ENCODE measurements around the gene LGALS9.

DNA sequence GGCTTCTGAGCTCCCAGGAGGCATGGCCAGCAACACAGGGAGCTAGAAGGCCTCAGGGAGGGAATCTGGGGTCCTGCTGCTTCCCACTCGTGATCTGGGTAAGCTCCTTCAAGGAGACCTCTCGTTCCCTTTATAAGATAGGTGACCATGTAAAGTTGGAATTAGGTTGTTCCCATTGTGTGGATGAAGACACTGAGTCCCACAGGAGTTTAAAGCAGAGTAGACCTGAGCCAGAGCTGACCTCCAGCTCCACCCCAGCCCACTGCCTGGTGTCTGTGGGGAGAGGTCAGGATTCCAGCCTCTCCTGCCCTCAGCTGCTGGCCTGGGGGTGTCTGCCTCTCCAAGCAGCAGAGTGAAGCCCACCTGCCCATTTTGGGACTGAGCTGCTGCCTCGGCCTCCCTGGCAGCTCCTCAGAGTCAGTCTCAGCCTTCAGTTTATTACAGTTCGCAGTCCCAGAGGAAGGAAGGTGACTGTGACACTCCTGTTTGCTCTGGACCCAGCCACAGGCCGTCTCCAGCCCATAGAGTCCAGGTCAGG is 33.1 kb upstream of the LGALS9 start:
- no peak for TF ChIP-seq RAD21 (conservative IDR thresholded peaks at IDR 0.05)
- no peak for TF ChIP-seq EP300 (conservative IDR thresholded peaks at IDR 0.05; ENCODE audit: poor library complexity, severe bottlenecking)
- no peak for TF ChIP-seq EZH2 (IDR thresholded peaks at IDR 0.05; ENCODE audit: borderline replicate concordance, insufficient read depth, low read length, poor library complexity, severe bottlenecking)
- TF ChIP-seq MXI1 (conservative IDR thresholded peaks at IDR 0.05; ENCODE audit: poor library complexity, severe bottlenecking), result no peak
- TF ChIP-seq, protein P1, sequence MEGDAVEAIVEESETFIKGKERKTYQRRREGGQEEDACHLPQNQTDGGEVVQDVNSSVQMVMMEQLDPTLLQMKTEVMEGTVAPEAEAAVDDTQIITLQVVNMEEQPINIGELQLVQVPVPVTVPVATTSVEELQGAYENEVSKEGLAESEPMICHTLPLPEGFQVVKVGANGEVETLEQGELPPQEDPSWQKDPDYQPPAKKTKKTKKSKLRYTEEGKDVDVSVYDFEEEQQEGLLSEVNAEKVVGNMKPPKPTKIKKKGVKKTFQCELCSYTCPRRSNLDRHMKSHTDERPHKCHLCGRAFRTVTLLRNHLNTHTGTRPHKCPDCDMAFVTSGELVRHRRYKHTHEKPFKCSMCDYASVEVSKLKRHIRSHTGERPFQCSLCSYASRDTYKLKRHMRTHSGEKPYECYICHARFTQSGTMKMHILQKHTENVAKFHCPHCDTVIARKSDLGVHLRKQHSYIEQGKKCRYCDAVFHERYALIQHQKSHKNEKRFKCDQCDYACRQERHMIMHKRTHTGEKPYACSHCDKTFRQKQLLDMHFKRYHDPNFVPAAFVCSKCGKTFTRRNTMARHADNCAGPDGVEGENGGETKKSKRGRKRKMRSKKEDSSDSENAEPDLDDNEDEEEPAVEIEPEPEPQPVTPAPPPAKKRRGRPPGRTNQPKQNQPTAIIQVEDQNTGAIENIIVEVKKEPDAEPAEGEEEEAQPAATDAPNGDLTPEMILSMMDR (IDR thresholded peaks at IDR 0.05; ENCODE audit: poor library complexity, severe bottlenecking), result no peak

All from neural cell (in vitro differentiated cells).